Activated CD4-positive, alpha-beta T cell treated with anti-CD3 and anti-CD28 coated beads for 24 hours (primary cell): ENCODE results near the gene PSMB5.

ENCODE experiments used
- DNase-seq, 2 donors: peaks; one replicate each; pipeline ENCODE4 v3.0.0-alpha.2; 2020; ENCODE audit warnings: low read depth in 2 of 2

PSMB5 gene

GRCh38 chr14:23043754-23044153 is 9.1 kb upstream of the PSMB5 start:
- DNase-seq = no peak

DNA sequence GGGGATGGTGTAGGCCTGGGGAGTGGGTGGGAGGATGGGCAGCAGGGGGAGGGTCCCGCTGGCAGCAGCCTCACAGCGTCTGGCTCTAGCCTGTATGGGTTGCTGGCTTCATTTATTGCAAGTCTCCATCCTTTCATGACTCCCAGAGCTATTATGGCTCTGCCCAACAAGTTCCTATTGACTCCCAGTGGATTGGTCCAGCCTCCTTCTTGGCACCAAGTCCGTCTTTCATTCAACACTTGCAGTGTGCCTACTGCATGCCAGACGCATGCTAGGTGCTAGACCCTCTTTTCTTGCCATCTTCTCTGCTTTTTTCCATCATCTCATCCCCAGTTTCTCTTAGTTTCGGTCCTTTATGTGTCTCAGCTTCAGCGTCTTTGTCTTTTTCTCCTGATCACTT is 8.4 kb upstream of the PSMB5 start:
- DNase-seq = no peak

- no peak for DNase-seq
Observed at GRCh38 chr14:23042162-23042965, 7.7 kb upstream of the PSMB5 start, which contains the start of gene PSMB11. Gene PSMB11, plus strand, starts transcription at chr14:23042212. Its CDS starts 14 bp downstream, at chr14:23042226.

- no peak for DNase-seq
Observed at GRCh38 chr14:23041729-23042128, 7.0 kb upstream of the PSMB5 start.

DNA sequence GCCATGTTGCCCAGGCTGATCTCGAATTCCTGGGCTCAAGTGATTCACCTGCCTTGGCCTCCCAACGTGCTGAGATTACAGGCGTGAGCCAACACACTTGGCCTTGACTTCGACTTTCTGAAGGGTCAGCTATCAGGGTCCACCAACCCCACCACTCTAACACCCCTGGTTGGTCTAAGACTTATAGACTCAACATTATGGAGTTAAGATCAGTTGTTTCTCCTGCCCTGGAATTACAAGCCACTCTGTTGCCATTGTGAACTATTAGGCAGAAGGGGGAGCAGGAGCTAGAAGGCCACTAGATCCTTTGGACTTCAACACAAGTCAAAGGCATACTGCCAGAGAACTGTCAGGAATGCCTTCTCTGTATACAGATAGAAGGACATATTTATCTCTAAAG is 5.4 kb upstream of the PSMB5 start:
- DNase-seq = no peak

- DNase-seq = no peak
Observed at GRCh38 chr14:23035303-23036144, 824 bp upstream of the PSMB5 start.

GRCh38 chr14:23033801-23034497 is 751 bp downstream of the PSMB5 start:
- no peak for DNase-seq

DNA sequence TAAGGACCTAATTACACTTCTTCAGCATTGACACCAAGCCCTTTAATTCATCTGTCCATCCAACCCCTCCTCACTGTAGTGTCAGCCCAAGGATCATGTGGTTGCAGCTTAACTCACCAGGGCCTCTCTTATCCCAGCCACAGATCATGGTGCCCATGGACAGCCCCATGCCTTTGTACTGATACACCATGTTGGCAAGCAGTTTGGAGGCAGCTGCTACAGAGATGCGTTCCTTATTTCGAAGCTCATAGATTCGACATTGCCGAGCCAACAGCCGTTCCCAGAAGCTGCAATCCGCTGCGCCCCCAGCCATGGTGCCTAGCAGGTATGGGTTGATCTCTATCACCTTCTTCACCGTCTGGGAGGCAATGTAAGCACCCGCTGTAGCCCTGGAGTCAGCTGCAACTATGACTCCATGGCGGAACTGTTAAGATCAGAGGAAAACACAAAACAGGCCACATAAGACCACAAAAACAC is 1.4 kb downstream of the PSMB5 start:
- DNase-seq = no peak

DNA sequence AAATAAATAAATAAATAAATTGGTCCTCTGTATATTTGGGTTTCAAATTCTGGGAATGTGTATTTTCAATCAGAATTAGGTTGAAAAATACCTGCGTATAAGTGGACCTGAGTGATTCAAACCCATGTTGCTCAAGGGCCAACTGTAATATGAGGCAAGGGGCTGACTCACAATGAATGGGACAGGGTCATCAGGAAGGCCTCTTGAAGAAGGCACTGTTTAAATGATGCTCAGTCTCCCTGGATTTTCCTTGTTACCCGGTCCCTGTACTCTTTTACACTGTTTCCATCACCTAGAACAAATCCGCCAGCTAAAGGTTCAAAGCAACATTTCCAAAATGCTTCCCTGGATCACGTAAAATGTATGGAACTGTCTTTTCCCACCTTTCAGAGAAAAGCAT is 3.8 kb downstream of the PSMB5 start:
- DNase-seq = no peak

GRCh38 chr14:23028799-23029198 is 5.9 kb downstream of the PSMB5 start:
- DNase-seq = no peak

GRCh38 chr14:23025151-23025814 is 9.4 kb downstream of the PSMB5 start:
- DNase-seq = no peak

DNA sequence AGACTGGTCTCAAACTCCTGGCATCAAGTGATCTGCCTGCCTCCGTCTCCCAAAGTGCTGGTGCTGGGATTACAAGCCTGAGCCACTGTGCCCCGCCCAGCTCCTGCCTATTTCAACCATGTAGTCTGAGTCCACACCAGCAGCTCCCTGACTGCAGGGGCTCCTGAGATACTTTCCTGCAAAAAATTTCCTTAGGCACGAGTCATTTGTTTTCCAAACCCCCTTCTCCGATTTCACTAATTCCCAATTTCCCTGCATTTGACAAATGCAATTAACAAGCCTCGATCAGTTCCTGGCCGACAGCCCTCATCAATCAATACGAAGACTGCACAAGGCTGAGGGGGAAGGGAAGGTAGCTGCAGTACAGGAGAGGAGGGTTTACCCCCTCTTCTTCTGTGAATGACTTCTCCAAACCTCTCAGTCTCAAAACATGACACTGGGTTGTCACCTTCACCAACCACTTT is 10.1 kb downstream of the PSMB5 start:
- DNase-seq = no peak

DNA sequence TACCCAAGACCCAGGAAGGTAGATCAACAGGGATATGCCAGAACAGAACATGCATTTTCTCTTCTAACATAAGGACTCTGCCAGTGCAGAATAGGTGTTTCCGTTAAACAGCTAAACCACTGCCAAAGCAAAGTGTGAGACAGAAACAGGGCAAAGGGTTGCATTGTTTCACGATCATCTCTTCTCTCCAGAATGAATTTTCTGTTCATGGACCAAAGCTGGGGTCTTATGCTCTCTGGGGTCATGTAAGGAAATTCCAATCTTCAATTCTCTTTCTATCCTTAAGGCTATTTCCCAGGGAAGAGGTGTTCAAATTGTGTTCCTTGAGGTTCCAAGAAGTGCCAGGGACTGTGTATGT is 10.9 kb downstream of the PSMB5 start:
- DNase-seq = no peak

DNA sequence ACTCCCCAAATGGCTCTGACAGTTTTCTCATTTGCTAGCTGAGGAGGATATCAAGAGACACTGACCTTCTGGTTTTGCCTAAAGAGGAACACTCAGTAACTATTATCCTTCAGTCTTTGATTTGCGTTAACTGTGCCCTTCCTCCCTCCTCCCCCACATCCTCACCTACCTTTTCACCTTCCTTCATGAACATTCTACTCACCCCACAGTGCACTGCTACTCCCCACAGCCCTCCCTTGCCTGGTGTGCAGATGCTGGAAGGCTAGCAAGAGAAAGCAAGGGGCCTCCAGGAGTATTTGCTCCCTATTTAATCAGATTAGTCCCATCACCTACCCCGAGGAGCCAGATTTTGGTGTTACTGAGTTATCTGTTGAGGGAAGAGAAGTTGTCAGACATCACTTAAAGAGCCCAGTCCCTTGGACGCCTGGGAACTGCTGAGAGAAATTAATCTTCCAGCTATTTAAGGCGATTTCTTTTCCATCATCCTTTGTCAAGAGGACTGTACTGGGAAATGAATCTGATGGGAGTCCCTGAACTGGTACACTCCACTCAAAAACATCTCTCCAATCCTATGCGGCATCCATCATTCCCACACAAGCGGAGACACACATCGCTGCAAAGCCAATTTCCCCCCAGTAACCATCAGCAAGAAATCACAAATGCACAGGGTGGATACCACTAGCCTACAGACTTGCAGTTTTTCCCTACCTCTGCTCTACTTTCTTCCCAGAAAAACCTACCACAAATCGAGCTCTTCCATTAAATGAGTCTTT is 11.5 kb downstream of the PSMB5 start:
- no peak for DNase-seq

DNA sequence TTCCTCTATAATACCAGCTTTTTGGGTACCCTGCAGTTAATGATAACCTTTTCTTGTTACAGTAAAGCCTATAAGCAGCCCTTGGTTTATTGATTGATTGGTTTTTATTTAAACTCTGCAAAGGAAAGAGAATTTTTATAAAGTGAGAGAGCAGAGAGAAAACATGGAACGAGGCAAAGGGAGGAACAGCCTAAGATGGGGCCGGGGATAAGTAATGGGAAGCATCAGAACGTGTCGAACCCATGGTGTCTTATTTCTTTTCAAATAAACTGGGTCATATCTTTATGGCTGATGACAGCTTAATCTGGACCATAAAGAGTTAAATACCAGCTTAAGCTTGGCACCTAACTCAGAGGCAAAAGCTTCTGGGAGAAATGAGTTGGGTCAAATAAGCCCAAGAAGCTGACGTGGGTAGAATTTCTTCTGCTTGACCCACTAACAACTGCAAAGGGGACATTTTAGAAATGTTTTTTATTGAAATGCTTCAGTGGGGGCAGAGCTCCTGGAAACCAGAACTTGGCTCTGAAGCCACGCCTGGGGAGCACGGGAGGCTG is 12.7 kb downstream of the PSMB5 start:
- DNase-seq = no peak

- no peak for DNase-seq
Observed at GRCh38 chr14:23021434-23021833, 13.3 kb downstream of the PSMB5 start.

- DNase-seq = no peak
Observed at GRCh38 chr14:23020143-23021128, 14.3 kb downstream of the PSMB5 start.

DNA sequence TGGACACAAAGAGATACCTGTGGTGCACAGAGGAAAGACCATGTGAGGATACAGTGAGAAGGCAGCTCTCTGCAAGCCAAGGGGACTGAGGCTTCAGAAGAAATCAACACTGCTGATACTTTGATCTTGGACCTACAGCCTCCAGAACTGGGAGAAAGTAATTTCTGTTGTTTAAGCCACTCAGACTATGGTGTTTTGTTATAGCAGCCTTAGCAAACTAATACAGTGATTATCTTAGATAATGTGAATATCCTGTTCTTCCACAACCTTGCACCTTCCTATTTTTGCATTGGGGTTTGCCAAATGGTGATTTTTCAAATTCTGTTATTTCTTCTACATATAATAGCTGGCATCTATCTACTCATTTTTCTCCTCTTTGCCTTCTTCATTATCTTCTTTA is 16.6 kb downstream of the PSMB5 start:
- no peak for DNase-seq

DNA sequence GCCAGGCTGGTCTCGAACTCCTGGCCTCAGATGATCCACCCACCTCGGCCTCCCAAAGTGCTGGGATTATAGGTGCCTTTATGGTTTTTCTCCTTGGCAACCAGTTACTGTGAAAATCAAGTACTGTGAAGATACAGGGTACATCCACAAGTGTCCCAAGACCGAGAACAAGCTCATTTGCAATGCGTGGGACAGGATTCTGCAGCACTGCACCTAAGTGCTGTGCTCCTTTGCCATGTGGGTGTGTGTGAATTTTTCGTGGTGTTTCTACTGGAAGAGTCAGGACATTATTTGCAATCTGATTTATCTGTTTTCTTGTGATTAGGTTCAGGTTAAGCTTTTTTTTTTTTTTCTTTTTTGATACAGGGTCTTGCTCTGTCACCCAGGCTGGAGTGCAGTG is 17.6 kb downstream of the PSMB5 start:
- DNase-seq = no peak
